Skeletal muscle satellite cell (primary cell): Measurements from ENCODE around the gene NFATC2. TPM values are rescaled to one million over a fixed set of nuclear protein-coding genes. Genes with fewer than 3 reads are reported as not detected.

Experiments used
- H3K27me3 ChIP-seq: 2 replicates; pipeline ENCODE4 v1.7.0; 2013; ENCODE audit warnings: low read length; ENCODE audit not compliant: control insufficient read depth, insufficient read depth
- H3K36me3 ChIP-seq: 2 replicates; pipeline ENCODE4 v1.7.0; 2013; ENCODE audit warnings: mild to moderate bottlenecking, control low read depth, low read length; ENCODE audit not compliant: insufficient read depth
- H3K4me1 ChIP-seq: 2 replicates; pipeline ENCODE4 v1.7.0; 2013; ENCODE audit warnings: low read length; ENCODE audit not compliant: control insufficient read depth, insufficient read depth
- H3K4me2 ChIP-seq: 2 replicates; pipeline ENCODE4 v1.7.0; 2013; ENCODE audit warnings: mild to moderate bottlenecking, low read length
- H3K4me3 ChIP-seq: 2 replicates; pipeline ENCODE4 v1.7.0; 2013; ENCODE audit warnings: low read length
- H3K9ac ChIP-seq: 2 replicates; pipeline ENCODE4 v1.7.0; 2013; ENCODE audit warnings: mild to moderate bottlenecking, low read depth, low read length, moderate library complexity
- H3K9me3 ChIP-seq: replicated peaks from 2 replicates; pipeline ENCODE4 v1.7.0; 2013; ENCODE audit warnings: mild to moderate bottlenecking, control low read depth, low read length
- small RNA-seq: library from RNA; depleted of rRNA; stranded (forward); fragments of <200 nt; gene quantifications from one replicate; pipeline ENCODE3, GENCODE V24; 2012

Gene NFATC2

DNA sequence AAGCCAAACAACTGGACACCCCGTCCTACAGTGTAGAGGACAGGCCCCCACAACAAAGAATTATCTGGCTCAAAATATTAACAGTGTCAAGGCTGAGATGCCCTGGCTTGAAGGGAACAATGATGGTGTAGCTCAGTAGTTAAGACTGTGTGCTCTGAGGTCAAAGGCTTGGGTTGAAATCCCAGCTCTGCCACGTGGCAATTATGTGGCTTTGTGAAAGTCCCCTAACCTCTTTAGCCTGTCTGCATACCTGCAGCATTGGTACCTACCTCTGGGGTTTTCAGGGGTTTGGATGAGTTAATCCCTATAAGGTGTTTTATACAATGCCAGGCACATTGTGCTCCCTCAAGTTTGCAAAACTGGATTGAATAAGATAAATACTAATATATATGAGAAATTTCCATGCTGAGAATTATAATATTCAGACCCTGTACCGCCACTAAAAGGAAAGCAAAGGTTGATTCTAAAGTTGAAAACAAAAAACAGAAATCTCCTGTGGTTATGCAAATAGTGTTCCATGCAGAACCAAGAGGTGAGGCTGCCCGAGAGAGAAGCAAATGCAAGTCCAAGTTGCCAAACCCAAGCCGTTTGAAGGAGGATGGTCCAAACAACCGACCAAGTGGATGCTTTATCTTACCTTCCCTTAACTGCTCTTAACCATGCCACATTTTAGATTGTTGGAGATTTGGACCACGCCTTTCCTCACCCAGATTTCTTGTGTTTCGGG lies 199.8 kb downstream of the NFATC2 start:
- Histone ChIP-seq H3K9me3 (no peaks in the 10 kb centered on the region), H3K27me3 (no peaks in the 10 kb centered on the region), H3K4me3 (no peak overlapping the region), H3K4me1 (peaks cover 62% of the 10 kb centered on the region), H3K36me3 (no peaks in the 10 kb centered on the region), H3K9ac (no peak overlapping the region), H3K4me2 (no peak overlapping the region)

DNA sequence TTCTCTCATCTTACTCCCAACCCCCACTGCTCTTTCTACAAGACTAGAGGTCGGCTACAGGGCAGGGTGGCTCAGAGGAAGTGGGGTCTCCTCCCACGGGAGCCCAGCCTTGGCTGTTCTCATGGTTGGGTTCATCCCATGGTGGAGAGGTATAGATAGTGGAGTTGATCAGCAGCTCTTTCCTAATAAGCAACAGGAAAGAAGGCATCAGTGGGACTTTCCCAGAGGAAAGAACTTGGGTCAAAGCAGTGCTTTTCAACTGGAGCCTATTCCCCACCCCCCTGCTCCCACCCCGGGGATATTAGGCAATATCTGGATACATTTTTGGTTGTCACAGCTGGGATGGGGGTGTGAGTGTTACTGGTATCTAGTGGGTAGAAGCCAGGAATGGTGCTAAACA lies 200.9 kb downstream of the NFATC2 start:
- Histone ChIP-seq H3K36me3 (no peaks in the 10 kb centered on the region), H3K4me2 (no peak overlapping the region), H3K4me1 (peaks cover 58% of the 10 kb centered on the region), H3K9ac (no peak overlapping the region), H3K4me3 (no peak overlapping the region), H3K9me3 (no peaks in the 10 kb centered on the region), H3K27me3 (no peaks in the 10 kb centered on the region)

GRCh38 chr20:51340451-51340840 lies 202.1 kb downstream of the NFATC2 start:
- Histone ChIP-seq H3K9me3 (no peaks in the 10 kb centered on the region), H3K4me3 (no peak overlapping the region), H3K27me3 (no peaks in the 10 kb centered on the region), H3K36me3 (no peaks in the 10 kb centered on the region), H3K4me1 (peaks cover 54% of the 10 kb centered on the region), H3K9ac (no peak overlapping the region), H3K4me2 (no peak overlapping the region)

DNA sequence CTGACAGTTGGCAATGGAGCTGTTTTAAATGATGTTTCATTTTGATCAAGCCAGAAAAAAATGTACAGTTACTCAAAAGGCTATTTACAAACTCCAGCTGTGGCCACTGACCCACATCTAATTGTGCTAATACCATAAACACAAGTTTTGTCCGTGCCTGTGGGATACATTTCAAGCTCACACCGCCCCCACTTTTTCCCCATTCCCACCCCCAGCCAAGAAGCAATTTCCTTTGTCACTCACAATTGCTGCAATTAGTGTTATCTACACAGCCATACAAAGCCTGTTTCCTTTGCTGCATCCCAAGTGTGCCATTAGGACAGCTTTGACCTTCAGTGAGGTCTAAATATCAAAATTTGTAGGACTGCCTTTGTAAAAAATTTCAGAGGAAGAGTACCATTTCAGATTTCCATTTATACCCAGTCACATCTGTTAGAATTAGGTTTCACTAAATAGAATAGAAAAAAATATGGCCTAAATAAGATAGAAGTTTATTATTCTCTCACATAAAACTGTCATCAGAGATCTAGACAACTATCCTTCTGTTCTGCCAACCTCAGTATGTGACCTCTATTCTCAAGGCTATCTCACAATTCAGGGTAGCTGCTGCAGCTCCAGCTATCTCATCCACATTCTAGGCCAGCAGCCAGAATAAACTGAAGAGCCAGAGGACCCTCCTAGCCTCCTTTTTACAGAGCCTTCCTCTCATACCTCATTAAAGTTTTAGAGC lies 202.6 kb downstream of the NFATC2 start:
- Histone ChIP-seq H3K9me3 (no peaks in the 10 kb centered on the region), H3K27me3 (no peaks in the 10 kb centered on the region), H3K36me3 (no peaks in the 10 kb centered on the region), H3K4me3 (no peak overlapping the region), H3K4me2 (no peak overlapping the region), H3K4me1 (peaks cover 52% of the 10 kb centered on the region), H3K9ac (peak overlapping the region; percentile 28)

DNA sequence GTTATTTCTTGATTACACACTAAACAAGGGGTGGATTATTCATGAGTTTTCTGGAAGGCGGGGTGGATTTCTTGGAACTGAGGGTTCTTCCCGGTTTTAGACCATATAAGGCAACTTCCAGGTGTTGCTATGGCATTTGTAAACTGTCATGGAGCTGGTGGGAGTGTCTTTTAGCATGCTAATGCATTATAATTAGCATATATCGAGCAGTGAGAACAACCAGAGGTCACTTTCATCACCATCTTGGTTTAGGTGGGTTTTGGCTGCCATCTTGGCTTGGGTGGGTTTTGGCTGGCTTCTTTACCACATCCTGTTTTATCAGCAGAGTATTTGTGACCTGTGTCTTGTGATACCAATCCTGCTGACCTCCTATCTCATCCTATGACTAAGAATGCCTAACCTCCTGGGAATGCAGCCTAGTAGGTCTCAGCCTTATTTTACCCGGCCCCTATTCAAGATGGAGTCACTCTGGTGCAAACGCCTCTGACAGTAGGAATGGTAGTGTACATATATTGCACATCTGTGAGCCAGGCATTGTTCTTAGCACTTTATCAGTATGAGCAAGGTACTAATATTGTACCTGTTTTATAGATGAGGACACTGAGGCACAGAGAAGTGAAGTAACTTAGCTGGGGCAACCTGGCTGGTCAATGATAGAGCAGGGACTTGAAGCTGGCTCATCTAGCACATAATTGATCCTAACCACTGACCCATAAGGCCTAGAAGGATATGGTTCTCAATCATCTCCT lies 203.7 kb downstream of the NFATC2 start:
- no peaks in the 10 kb centered on the region for H3K9me3 ChIP-seq
- H3K4me2 ChIP-seq: no peak overlapping the region
- peak overlapping the region; percentile 28 for H3K9ac ChIP-seq
- H3K4me1 ChIP-seq: peaks cover 55% of the 10 kb centered on the region
- no peak overlapping the region for H3K4me3 ChIP-seq
- no peaks in the 10 kb centered on the region for H3K36me3 ChIP-seq
- H3K27me3 ChIP-seq: no peaks in the 10 kb centered on the region

DNA sequence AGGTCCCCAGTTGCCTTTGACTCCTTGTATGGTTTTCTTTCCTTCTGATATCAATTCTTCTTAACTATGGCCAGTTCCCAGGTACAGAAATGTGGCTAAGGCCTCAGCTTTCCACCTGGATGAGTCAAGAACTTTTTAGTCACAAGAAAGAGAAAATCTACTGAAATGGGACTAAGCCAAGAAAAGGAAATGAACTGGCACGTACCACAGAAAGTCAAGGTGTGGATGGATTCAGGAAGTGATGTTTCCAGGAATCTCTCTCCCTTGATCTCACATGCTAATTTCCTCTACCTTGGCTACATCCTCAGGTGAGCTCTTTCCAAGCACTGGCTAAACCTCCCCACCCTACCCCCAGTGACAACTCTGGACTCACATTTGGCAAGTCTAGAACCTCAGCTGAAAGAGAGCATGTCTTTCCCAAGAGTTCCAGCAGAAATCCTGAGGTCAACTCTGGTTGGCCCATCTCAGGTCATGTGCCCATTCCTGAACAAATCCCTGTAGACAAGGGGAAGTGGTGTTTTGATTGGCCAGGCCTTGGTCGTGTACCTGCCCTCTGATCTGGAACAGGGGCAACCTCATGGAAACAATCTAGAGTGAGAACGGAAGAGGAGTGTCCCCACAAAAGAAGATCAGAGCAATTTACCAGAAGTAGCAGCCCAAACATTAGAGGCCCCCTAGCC lies 205.3 kb downstream of the NFATC2 start:
- Histone ChIP-seq H3K9me3 (no peaks in the 10 kb centered on the region), H3K27me3 (no peaks in the 10 kb centered on the region), H3K4me2 (no peak overlapping the region), H3K36me3 (no peaks in the 10 kb centered on the region), H3K9ac (no peak overlapping the region), H3K4me3 (no peak overlapping the region), H3K4me1 (peaks cover 55% of the 10 kb centered on the region)

Small RNA genes within 50 kb of the gene (small RNA-seq; reads per million reads assigned to genes)
- not detected for gene MIR3194
